Measurements from ENCODE around the gene KIAA0825.

KIAA0825 gene

DNA sequence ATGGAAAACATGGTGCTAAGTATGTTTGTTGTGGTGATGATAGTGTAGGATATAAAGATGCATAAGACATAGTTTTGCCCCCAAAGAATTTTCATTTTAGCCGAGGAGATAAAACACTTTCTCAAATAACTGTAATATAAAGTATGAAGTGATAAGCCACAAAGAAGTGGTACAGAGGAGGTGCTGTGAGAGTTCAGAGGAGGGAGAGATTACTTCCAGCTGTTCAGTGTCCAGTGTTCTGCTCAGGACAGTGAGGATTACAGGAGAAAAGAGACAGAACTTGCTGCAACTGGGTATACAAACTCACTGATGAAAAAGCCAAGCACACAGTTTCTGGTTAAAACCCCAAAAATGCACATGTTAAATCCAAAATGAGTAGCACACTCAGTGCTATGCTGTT, 309.3 kb downstream of the KIAA0825 start:
- no peak for DNase-seq

DNA sequence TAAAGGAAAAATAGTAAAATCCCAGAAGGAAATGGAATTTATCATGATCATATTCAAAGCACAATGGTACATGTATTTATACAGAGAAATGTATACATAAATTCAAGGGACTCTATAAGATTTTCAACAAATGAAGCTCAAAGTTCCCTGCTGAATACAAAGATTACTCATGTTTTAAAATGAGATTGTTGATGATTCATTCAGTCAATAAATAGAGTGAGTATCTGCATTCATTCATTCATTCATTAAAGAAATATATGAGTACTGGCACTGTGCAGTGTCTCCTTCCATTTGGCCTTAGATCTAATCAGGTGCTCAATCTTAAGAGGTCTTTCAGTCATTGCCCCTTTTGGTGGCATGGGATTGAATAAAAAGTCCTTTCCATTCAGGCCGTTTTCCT, 310.0 kb downstream of the KIAA0825 start:
- no peak for DNase-seq

DNA sequence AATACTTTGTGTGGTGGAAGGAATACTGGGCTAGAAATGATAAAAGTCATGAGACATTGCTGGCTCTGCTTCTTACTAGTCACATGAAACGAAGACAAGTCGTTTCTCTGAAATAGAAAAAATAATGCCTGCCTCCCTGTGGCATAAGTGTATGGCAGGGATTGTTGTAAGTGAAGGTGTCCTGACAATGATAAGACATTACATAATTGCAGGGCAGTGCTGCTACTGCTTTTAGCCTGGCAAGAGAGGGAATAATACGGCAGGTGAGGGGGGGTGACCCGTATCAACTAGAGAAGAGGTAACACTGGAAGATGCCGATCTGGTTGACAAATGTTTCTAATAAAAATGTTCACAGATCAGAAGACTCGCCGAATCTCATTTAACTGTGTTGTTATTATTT, 314.3 kb downstream of the KIAA0825 start:
- no peak for DNase-seq

DNA sequence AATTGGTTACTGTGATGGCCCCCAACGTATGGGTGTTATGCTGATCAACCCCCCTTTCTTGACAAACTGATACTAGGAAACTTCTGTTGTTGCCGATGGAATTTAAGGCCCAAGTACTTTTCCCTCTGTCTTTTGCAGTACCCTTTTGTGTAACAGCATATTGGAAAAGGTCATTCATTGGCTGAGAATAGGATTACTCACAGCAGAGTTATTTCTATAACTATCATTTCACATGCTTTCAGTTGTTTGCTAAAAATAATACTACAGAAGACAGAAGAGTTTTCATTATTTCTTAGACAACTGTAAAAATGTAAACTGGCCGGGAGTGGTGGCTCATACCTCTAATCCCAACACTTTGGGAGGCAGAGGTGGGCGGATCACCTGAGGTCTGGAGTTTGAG, 329.5 kb downstream of the KIAA0825 start:
- no peak for DNase-seq

DNA sequence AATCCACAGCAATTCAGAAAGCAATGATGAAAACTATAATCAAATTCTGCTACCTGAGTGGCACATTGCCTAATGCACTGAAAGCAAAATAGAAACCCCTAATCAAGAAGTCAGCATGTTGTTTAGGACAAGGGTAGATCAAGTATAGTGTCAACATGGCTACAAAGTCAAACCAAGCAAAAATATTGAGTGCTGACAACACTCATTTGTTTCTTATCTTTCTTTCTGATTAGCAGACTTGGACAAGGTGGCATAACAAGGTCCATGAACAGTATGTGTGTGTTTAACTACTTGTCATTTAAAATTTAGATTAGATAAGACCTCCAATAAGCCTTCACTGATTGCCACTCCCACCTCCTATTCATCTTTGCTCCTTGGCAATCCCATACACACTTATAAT, 332.4 kb downstream of the KIAA0825 start:
- DNase-seq, result no peak

GRCh38 chr5:94283093-94283492, 335.3 kb downstream of the KIAA0825 start:
- DNase-seq, result no peak

- no peak for DNase-seq
Observed at GRCh38 chr5:94281236-94281801, 337.1 kb downstream of the KIAA0825 start.

DNA sequence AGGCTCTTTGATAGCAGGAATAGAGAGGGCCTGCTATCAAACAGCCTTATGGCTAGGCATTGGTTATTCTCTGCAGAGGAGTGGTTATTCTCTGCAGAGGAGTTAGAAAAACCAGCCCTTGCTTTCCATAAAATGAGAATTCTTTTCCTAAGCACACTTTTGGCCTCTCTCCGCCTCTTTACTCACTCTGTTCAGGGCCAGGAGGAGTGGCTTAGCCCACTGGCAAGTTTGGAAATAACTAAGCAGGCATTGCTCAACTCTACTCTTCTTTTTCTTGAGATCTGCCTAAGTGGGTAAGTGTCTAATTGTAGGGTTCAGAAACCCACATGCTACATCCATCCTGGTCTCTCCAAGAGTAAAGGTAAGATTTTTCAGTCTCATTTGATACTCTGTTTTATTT, 341.7 kb downstream of the KIAA0825 start:
- no peak for DNase-seq

GRCh38 chr5:94276048-94276447, 342.4 kb downstream of the KIAA0825 start:
- DNase-seq, result no peak

DNA sequence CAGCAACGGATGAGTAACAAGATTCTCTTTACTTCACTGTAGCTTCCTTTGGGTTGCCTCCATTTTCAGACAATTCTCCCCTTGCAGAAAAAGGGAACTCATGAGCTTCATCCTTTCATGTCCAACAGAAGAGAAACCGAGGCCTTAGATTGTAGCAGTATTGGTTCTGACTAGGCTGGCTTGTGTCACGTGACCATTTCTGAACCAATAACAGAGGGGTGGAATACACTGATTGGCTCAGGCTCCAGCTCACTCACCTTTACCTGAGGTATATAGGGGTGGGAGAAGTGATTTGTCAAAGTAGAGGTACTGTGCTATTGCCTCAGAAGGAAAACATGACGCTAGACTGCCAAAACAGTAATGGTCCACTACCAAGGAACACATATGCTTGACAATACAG, 343.7 kb downstream of the KIAA0825 start:
- DNase-seq, result no peak

- DNase-seq, result no peak
Observed at GRCh38 chr5:94268226-94268625, 350.2 kb downstream of the KIAA0825 start.

GRCh38 chr5:94267350-94267899, 351.0 kb downstream of the KIAA0825 start:
- DNase-seq, result no peak

DNA sequence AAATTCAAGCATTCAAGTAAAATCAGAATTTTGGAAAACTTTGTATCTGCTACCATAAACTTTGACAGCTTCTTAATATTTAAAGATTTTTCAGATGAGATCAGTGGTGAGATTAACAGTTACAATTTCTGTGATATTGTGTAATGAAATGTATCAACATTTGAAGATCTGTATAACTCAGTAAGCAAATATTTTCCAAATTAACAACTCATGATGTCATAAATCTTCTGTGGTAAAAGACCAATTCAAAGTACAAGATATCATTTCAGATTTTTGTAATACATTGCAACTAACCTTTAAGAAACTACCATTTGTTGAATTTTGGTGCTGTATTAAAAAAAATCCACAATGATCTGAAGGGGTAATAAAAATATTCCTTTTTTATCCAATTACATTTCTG, 352.2 kb downstream of the KIAA0825 start:
- no peak for DNase-seq

DNA sequence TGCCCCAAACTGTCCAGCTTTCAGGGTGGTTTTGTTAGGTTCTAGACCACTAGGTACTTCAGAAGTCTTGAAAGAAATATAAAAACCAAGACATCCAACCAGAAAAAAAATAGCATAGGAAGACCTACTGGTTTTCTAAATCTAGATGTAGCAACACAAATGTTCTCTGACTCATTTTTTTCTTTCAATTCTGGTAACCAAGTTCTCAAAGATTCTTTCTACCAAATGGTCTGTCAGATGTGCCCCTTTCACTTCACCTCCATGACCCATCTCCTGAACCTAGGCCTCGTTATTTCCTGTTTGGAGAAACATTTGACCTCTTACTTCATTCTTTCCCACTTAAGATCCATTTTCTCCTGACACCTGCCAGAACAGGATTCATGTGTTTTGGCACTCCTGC, 355.3 kb downstream of the KIAA0825 start:
- no peak for DNase-seq

DNA sequence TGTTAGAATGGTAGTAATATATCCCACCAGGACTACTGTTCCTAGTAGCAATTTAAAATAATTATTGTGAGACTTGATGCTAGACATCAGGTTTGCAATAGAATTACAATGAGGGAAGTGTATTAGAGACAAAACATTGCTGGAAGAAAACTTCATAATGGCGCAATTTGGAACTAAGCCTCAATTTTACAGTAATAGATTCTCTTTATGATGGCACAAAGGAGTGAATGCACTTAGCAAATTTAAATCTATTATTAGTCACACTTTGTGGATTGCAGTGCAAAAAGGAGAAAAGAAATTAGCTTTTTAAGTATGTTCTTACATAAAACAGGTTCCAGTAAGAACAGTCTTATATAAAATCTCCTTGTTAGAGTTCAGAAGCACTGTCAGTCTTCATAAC, 358.3 kb downstream of the KIAA0825 start:
- no peak for DNase-seq

GRCh38 chr5:94254214-94254613, 364.2 kb downstream of the KIAA0825 start:
- no peak for DNase-seq

DNA sequence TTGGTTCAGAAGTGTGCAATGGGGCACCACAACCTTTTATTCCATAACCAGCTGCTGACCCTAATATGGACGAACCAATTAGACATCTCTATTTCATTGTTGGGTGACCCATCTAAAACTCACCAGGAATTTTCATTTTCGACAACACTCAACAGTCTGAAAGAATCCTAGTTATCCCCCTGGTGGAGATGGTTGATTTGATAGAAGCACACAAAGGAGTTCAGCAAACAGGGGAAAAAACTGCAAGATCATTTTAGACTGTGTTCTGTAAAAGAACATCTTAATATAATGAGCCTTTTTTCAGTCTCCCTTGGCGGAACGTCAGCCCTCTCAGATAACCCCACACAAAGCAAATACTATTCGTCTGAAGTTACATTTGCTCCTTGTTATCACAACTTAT, 367.4 kb downstream of the KIAA0825 start:
- DNase-seq, result no peak

GRCh38 chr5:94249430-94249829, 369.0 kb downstream of the KIAA0825 start:
- no peak for DNase-seq

- DNase-seq, result no peak
Observed at GRCh38 chr5:94248175-94248875, 370.1 kb downstream of the KIAA0825 start.

DNA sequence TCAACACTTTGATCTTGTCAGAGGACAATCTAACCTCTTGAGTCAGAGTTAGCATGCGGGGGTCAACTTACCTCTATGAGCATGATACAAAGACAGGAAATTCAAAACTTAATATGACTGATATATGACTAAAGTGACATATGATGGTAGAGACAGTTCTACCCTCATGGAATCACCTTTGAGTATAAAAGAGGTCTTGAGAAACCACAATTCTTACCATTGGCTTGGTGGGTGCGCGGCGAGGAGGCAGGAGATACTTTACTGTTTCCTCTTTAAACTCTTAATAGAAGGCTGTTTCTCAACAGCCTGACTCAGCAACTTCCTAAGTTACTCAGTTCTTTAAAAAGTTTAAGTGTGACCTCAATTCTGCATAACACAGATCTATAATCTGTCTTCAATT, 372.8 kb downstream of the KIAA0825 start:
- DNase-seq, result no peak

GRCh38 chr5:94244921-94245320, 373.5 kb downstream of the KIAA0825 start:
- no peak for DNase-seq

GRCh38 chr5:94243612-94244011, 374.8 kb downstream of the KIAA0825 start:
- DNase-seq, result no peak

DNA sequence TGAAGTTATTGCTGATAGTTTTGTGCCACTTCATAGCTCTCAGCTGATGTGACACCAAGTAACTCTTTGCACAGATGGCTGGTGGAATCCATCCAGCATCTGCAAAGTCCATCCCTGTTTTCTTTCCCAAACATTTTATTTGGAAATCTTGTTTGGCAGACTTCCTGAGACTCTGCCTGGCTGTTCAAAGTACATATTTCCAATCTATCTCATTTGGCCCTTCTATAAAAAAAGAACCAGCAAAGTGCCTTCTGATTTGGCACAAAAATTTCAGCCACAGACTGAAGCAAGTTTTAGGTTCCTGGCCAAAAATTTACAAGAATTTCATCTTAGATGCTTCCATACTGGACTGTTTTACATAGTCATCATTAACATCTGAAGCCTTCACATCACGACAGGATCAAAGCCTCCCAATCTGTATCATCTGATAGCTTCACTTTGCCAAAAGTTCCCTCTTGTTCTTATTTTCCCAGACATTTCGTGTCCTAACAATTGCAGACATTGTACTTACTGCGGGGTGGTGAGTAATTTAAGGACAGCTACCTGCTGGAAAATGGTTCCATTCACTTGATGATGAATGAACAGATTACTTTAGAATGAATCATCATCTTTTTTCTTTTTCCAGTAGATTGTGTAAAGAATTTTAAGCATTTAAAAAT, 377.3 kb downstream of the KIAA0825 start:
- no peak for DNase-seq

GRCh38 chr5:94240596-94240992, 377.8 kb downstream of the KIAA0825 start:
- DNase-seq, result no peak
